ENCODE results near the gene CLDN19.

The CLDN19 gene

GRCh38 chr1:42739753-42740700 lies at the start of gene CLDN19:
CLDN19 (minus strand) TSS chr1:42740236; CDS start chr1:42740063, 173 bp downstream.
- no peak for DNase-seq

GRCh38 chr1:42788021-42788420 lies 48.0 kb upstream of the CLDN19 start:
- no peak for DNase-seq

GRCh38 chr1:42786097-42786496 lies 46.1 kb upstream of the CLDN19 start:
- DNase-seq: no peak

- no peak for DNase-seq
Observed at GRCh38 chr1:42784946-42785693, 45.1 kb upstream of the CLDN19 start, which contains the start of gene TMEM269. TMEM269 (plus strand) TSS chr1:42784991; CDS start chr1:42789894, 4,903 bp downstream.

GRCh38 chr1:42784547-42784945 lies 44.5 kb upstream of the CLDN19 start:
- DNase-seq: no peak

GRCh38 chr1:42783092-42783491 lies 43.1 kb upstream of the CLDN19 start:
- DNase-seq: no peak

- DNase-seq: no peak
Observed at GRCh38 chr1:42780176-42780575, 40.1 kb upstream of the CLDN19 start.

- DNase-seq: no peak
Observed at GRCh38 chr1:42779725-42780124, 39.7 kb upstream of the CLDN19 start.

GRCh38 chr1:42777852-42778251 lies 37.8 kb upstream of the CLDN19 start:
- peak; percentile 25 to 49 for DNase-seq

- DNase-seq: no peak
Observed at GRCh38 chr1:42776502-42776901, 36.5 kb upstream of the CLDN19 start.

- no peak for DNase-seq
Observed at GRCh38 chr1:42774928-42775526, 35.0 kb upstream of the CLDN19 start.

- no peak for DNase-seq
Observed at GRCh38 chr1:42773420-42773819, 33.4 kb upstream of the CLDN19 start.

- no peak for DNase-seq
Observed at GRCh38 chr1:42769811-42770210, 29.8 kb upstream of the CLDN19 start.

- DNase-seq: no peak
Observed at GRCh38 chr1:42768172-42768571, 28.1 kb upstream of the CLDN19 start.

GRCh38 chr1:42767510-42768000 lies 27.5 kb upstream of the CLDN19 start:
- DNase-seq: no peak

GRCh38 chr1:42766741-42767509 lies 26.9 kb upstream of the CLDN19 start, which contains the start of the genes C1orf50 and P3H1:
C1orf50 (plus strand) TSS chr1:42767249; CDS start chr1:42767312, 63 bp downstream.
P3H1 (minus strand) TSS chr1:42767028; CDS start chr1:42766971, 57 bp downstream.
- peak; percentile 99 to 100 for DNase-seq

- DNase-seq: peak; percentile 13 to 52
Observed at GRCh38 chr1:42765832-42766740, 26.1 kb upstream of the CLDN19 start.

GRCh38 chr1:42765269-42765668 lies 25.2 kb upstream of the CLDN19 start:
- no peak for DNase-seq

GRCh38 chr1:42762269-42762668 lies 22.2 kb upstream of the CLDN19 start:
- DNase-seq: no peak

GRCh38 chr1:42761567-42761966 lies 21.5 kb upstream of the CLDN19 start:
- no peak for DNase-seq

GRCh38 chr1:42759114-42759513 lies 19.1 kb upstream of the CLDN19 start:
- no peak for DNase-seq
